8988T (cell line): Measurements from ENCODE around the gene BNC2.

Experiments
- DNase-seq: peaks from one replicate; pipeline ENCODE4 v3.0.0; 2011

The BNC2 gene

GRCh38 chr9:16623989-16624743 is 246.3 kb downstream of the BNC2 start:
- DNase-seq: no peak

GRCh38 chr9:16622541-16622940 is 247.9 kb downstream of the BNC2 start:
- DNase-seq: no peak

DNA sequence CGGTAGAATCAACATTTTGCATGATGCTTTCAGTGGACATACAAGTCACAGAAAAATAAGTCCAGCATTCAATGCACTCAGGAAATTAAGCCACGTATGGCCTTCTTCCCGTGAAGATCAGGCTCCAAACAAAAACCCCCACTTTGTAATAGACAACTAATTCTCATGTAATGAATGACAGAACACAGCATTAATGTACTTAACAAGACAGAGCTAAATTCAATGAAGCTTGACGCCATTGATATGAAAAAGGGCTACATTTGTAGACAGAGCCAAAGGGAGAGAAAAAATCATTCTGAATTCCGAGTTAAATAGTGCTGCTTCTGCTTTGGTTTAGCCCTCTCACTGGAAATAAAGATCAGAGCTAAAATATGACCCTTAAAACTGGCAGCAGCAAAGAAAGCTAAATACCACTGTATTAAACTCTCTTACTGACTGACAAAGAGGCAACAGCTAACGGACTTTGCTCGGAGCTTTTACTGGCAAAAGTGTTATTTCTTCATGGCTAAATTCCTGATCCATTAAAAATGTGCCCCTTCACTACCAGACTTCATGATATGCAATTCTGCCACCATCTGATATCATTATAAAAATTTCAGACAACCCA is 250.5 kb downstream of the BNC2 start:
- DNase-seq: no peak

DNA sequence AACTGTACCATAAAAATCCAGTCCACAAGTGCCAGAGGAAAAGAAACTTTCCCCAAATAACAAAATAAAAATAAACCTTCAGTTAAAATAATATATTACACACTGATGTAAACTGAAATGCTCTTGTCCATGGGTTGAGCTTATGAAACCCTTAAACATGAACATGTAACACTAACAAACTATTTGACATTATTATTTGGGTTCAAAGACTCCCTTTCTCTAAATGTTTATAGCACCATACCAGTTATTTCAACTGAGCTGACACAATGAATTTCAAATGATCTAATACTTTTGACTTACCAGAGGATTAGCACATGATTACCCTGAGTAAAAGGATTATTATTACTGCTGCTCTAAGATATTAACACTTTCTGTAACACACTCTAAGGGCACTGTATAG is 251.1 kb downstream of the BNC2 start:
- no peak for DNase-seq

- no peak for DNase-seq
Observed at GRCh38 chr9:16618524-16618923, 251.9 kb downstream of the BNC2 start.

DNA sequence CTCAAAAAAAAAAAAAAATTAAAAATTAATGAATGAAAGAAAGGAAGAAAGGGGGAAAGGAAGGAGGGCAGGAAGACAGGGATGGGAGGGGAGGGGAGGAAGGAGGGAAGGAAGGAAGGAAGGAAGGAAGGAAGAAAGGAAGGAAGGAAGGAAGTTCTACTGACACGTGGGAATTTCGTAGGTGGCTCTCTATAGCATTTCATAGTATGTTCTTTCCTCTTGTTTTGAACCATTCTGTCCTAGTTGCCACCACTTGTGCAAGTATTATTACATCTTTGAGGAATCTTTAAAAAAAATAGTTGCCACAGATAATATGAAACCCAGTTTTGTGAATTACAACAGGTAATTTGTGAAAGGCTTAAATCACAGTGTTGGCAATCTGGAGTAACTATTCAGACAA is 253.8 kb downstream of the BNC2 start:
- DNase-seq: no peak

DNA sequence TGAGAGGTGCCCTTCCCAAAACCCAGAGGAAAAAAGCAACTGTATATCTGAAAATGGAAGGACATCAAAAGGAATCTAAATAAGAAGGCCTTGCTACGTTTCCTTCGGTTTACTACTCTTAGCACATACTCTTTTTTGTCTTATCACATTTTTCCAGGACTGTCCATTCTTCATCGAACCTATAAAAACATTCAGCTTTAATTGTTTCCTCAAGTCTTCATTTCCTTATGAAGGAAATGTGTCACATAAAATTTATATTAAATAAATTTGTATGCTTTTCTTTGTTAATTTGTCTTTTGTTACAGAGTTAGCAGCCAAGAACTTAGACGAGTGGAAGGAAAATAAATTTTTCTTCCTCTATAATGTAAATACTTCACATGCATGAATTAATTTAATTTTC is 255.0 kb downstream of the BNC2 start:
- DNase-seq: no peak

GRCh38 chr9:16613605-16614004 is 256.9 kb downstream of the BNC2 start:
- DNase-seq: no peak

DNA sequence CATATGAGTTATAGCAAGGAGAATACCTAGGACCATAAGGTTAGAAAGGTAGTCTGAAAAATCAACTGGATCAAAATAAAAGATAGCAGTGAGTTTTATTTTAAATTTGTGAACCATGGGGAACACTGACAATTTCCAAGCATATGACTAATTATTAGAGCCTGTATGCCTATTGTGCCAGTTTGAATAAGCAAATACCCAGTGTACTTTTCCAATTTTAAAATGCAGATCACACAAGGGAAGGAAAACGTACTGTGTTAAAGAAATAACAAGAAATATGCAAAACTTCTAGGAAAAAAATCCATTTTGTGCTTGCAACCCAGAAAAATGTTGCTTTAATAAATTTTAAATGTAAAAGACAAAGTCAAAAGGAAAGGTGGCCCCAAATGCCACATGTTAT is 257.4 kb downstream of the BNC2 start:
- no peak for DNase-seq

- DNase-seq: no peak
Observed at GRCh38 chr9:16612627-16613026, 257.8 kb downstream of the BNC2 start.

DNA sequence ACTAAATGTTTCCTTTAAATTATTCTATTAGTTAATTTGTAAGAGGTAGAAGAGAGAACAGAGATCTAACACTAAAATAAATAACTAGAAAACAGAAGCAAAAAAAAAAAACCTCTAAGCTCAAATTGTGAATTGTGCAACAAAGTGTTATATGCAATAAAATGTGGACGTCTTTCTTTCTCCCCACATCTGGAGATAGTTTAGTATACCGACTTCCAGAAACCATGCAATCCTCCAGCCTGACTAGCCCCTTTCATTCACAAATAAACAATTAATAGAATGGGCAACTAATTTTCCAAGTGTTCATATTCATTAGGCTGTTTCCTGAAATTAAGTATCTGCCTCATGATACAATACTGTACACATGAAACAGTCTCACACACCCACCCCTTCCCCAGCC is 258.5 kb downstream of the BNC2 start:
- DNase-seq: no peak

DNA sequence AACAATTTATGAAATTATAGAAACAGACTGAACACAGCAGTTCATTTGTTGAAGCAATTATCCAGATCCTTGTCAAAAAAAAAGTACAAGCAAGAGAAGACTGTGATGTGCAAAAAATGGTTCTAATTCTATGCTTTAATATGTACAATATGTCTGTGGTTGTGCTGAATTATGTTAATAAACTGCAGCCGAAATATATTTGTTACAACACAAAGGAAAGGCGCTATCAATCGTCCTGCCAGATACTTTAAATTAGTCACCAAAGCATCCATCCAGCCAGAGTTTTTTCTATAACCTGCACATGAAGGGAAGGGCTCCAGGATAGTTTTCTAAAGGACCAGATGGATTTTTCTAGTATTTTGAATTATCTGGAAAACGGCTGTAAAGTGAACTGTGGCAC is 259.5 kb downstream of the BNC2 start:
- DNase-seq: no peak

- no peak for DNase-seq
Observed at GRCh38 chr9:16610538-16610937, 259.9 kb downstream of the BNC2 start.

- DNase-seq: no peak
Observed at GRCh38 chr9:16608906-16609305, 261.6 kb downstream of the BNC2 start.

- DNase-seq: no peak
Observed at GRCh38 chr9:16602494-16602893, 268.0 kb downstream of the BNC2 start.

GRCh38 chr9:16601991-16602390 is 268.5 kb downstream of the BNC2 start:
- DNase-seq: no peak

GRCh38 chr9:16598316-16598715 is 272.2 kb downstream of the BNC2 start:
- DNase-seq: no peak

DNA sequence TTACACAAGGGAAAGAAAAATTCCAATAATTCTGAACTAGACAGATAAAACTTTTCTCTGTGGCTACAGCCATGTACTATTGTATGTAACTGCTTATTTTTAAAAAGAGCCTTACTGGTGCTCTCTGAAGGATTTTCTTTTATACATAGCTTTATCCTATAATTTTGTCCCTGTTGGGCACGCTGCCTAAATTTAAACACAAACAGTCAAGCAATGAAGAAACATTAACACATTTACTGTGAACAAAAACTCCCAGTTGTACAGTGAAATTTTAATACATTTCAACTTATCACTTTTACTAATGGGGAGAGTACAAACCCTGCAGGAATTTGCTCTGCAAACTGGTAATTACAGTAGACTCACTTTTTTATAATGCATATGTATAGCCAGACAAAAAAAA is 273.3 kb downstream of the BNC2 start:
- DNase-seq: no peak

DNA sequence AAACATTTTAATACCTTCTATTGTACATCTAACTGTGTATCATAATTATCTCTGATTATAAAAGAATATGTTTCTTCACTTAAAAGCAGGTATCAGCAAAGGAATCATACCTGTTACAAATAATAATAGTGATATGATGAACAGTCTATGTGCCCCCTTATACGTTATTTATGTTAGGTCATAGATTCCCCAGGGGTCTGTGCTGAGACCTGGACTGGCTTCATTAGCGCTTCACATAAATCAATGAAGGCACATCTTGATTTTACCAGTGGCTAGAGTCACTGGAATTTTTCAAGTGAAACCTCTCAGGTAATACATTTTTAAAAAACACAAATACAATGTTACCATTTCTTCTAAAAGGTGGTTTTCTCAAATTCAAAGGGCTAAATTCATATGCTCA is 275.2 kb downstream of the BNC2 start:
- DNase-seq: no peak

DNA sequence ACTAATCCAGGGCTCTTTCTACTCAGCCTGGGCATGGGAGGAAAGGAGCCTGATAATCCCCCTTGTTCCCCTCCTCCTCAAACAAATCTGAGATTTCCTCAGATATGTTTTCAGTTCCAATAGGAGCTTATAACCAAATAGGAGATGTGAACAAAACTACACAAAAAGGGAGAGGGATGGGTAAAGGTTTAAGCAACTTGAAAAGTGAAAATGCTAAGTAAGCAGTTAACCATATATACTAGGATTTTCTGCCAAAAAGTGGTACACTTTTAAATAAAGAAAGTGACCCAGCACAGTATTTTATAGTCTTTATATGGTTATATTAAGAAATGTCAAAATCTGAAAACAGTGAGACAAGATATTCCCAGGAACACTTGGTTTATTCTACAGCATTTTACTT is 275.7 kb downstream of the BNC2 start:
- no peak for DNase-seq

DNA sequence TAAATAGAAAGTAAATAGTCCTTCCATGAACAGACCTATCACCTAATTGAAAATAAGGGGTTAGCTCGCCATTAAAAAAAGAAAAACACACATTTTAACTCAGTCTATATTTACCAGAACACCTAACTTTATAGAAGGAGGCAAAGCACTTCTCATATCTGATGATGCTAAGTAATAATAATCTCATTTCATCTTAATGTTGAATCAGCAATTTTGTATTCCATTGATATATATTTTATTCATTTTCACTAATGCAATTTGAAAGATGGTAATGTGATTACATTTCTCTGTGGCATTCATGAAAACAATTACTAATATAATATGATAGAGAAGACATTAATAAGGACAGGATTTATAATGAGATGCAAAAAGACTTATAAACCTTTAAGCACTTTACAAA is 276.7 kb downstream of the BNC2 start:
- DNase-seq: no peak

DNA sequence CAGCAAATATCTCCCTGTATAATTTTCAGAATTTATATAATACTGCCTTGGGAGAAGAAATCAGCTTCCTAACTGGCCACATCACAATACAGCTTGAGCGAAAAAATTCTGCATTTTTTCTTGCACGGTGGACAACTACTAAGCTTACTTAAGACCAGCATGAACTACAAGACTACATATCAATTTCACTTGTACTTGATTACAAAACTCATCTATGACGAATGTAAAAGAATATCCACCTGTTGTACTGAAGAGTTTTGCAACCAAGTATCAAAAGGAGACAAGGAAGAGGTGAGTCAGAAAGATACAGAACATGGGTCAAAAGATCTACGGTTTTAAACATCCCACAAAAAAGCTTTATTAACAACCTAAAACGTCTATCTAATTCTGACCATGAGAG is 279.4 kb downstream of the BNC2 start:
- no peak for DNase-seq

- DNase-seq: no peak
Observed at GRCh38 chr9:16585591-16585990, 284.9 kb downstream of the BNC2 start.

GRCh38 chr9:16579872-16580432 is 290.5 kb downstream of the BNC2 start:
- no peak for DNase-seq

DNA sequence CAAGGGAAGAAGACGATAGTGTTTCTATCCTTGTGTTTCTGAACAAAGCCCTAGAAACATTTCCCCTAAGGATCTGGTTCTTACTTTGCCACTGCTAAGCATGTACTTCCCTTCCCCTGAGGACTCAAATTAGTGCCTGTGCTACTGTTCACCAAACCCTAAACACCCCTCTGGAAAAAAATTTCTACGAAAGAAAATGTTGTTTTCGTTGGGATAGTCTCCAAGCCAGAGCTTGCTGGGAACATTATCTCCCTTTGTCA is 294.6 kb downstream of the BNC2 start:
- no peak for DNase-seq
